K562 (cell line): Measurements from ENCODE around the gene YPEL4. TPM values are rescaled to one million over a fixed set of nuclear protein-coding genes. Genes with fewer than 3 reads are reported as not detected.
A peak's percentile ranks its signal among the peaks of the same experiment; 100 is the strongest.

ENCODE experiments used
- ARID2 ChIP-seq: fragments of 450-650 bp; IDR thresholded peaks from 2 replicates; pipeline ENCODE4 v1.6.1; 2017; ENCODE audit warnings: antibody characterized with exemption, mild to moderate bottlenecking
- ARNT ChIP-seq, 2 experiments: fragments of 450-650 bp; IDR thresholded peaks; 2 replicates each; pipeline ENCODE4 v1.6.1; 2016; ENCODE audit warnings: mild to moderate bottlenecking in 1 of 2
- ASH1L ChIP-seq: fragments of 450-650 bp; IDR thresholded peaks from 2 replicates; pipeline ENCODE4 v1.6.1; 2018; ENCODE audit warnings: borderline replicate concordance, mild to moderate bottlenecking, low read depth; ENCODE audit not compliant: partially characterized antibody
- ETV5 ChIP-seq: sonication (generic); formaldehyde crosslinking; IDR thresholded peaks from 2 replicates; pipeline ENCODE4 v1.4.0; 2020; ENCODE audit warnings: low read depth, mild to moderate bottlenecking, missing genetic modification reagents
- ETV6 ChIP-seq, 3 experiments: fragments of 150-350 bp in 1 of 3; sonication (generic) in 1 of 3; formaldehyde crosslinking in 1 of 3; IDR thresholded peaks; 2 replicates each; pipeline versions ENCODE4 v1.6.1 to v1.8.0; 2014 to 2022; ENCODE audit warnings: borderline replicate concordance in 2 of 3, low read depth in 2 of 3, antibody characterized with exemption in 1 of 3, low read length in 1 of 3, mild to moderate bottlenecking in 1 of 3, missing genetic modification reagents in 1 of 3
- FUS ChIP-seq: fragments of 200-400 bp; formaldehyde crosslinking; optimal IDR thresholded peaks from 2 replicates; pipeline ENCODE3; 2017; ENCODE audit warnings: low read depth, low read length
- HCFC1 ChIP-seq: IDR thresholded peaks from 2 replicates; pipeline ENCODE4 v1.6.1; 2012; ENCODE audit warnings: low read depth, low read length, improper control_type of control experiment
- HDAC2 ChIP-seq: fragments of 450-650 bp; IDR thresholded peaks from 2 replicates; pipeline ENCODE4 v1.6.1; 2016; ENCODE audit warnings: mild to moderate bottlenecking
- HNRNPUL1 ChIP-seq: fragments of 200-400 bp; formaldehyde crosslinking; IDR thresholded peaks from 2 replicates; pipeline ENCODE4 v1.6.1; 2017; ENCODE audit warnings: low read length
- MAFK ChIP-seq: IDR thresholded peaks from 2 replicates; pipeline ENCODE4 v1.6.1; 2011; ENCODE audit warnings: low read length, improper control_type of control experiment
- MCM2 ChIP-seq: fragments of 450-650 bp; IDR thresholded peaks from 2 replicates; pipeline ENCODE4 v1.6.1; 2017; ENCODE audit warnings: low read depth, mild to moderate bottlenecking
- NFIC ChIP-seq: fragments of 450-650 bp; IDR thresholded peaks from 2 replicates; pipeline ENCODE4 v1.6.1; 2017; ENCODE audit warnings: mild to moderate bottlenecking, inconsistent platforms
- NR1H2 ChIP-seq: sonication (generic); formaldehyde crosslinking; IDR thresholded peaks from 2 replicates; pipeline ENCODE4 v1.4.0; 2020; ENCODE audit warnings: mild to moderate bottlenecking, missing genetic modification reagents
- OTX1 ChIP-seq: fragments of 450-650 bp; formaldehyde crosslinking; IDR thresholded peaks from 2 replicates; pipeline ENCODE4 v1.4.0; 2022; ENCODE audit warnings: mild to moderate bottlenecking
- POLR2AphosphoS2 ChIP-seq: IDR thresholded peaks from 2 replicates; pipeline ENCODE4 v1.6.1; 2012; ENCODE audit warnings: low read length, improper control_type of control experiment
- POLR2B ChIP-seq: fragments of 450-650 bp; IDR thresholded peaks from 2 replicates; pipeline ENCODE4 v1.6.1; 2018; ENCODE audit warnings: low read depth; ENCODE audit not compliant: partially characterized antibody
- POLR2G ChIP-seq: fragments of 200-400 bp; formaldehyde crosslinking; IDR thresholded peaks from 2 replicates; pipeline ENCODE4 v1.6.1; 2017; ENCODE audit warnings: low read depth, mild to moderate bottlenecking, antibody characterized with exemption, low read length, moderate library complexity
- POLR2H ChIP-seq: IDR thresholded peaks from 2 replicates; pipeline ENCODE4 v1.6.1; 2016; ENCODE audit warnings: missing genetic modification characterization, low read depth, mild to moderate bottlenecking, control low read depth, missing compliant biosample characterization, moderate library complexity
- SNRNP70 ChIP-seq: fragments of 200-400 bp; formaldehyde crosslinking; optimal IDR thresholded peaks from 2 replicates; pipeline ENCODE3; 2017; ENCODE audit warnings: low read depth, low read length
- SRSF3 ChIP-seq: fragments of 200-400 bp; formaldehyde crosslinking; IDR thresholded peaks from 2 replicates; pipeline ENCODE4 v1.6.1; 2016; ENCODE audit warnings: mild to moderate bottlenecking, low read length, moderate library complexity; ENCODE audit not compliant: insufficient read depth
- ZFPM2 ChIP-seq: fragments of 250-450 bp; sonication (Bioruptor Pico); IDR thresholded peaks from 2 replicates; pipeline ENCODE4 v1.5.1; 2022; ENCODE audit warnings: mild to moderate bottlenecking
- ZKSCAN8 ChIP-seq: fragments of 200-800 bp; sonication (Bioruptor generic); IDR thresholded peaks from 2 replicates; pipeline ENCODE4 v1.6.1; 2016; ENCODE audit warnings: missing genetic modification characterization, missing compliant biosample characterization
- ZNF717 ChIP-seq: fragments of 250-450 bp; sonication (Bioruptor Pico); IDR thresholded peaks from 2 replicates; pipeline ENCODE4 v1.5.0; 2021
- polyA plus RNA-seq, 8 experiments: library from polyadenylated mRNA; depleted of rRNA in 4 of 8; stranded (reverse) in 5 of 8; unstranded in 3 of 8; fragments of >200 nt; fragmentation: Nextera tagmentation in 2 of 8; fragmentation: Illumina TruSeq in 1 of 8; extraction: Ambion mirVana in 2 of 8; extraction: Trizol in 1 of 8; gene quantifications; 2 replicates each; pipeline versions ENCODE4 v1.2.1 to v1.2.3, GENCODE V29; 2011 to 2014; ENCODE audit warnings: inconsistent platforms in 1 of 8, missing spikeins in 1 of 8
- total RNA-seq, 7 experiments: library from RNA; depleted of rRNA in 6 of 7; stranded (reverse); fragments of >200 nt in 6 of 7; fragmentation: Illumina TruSeq in 2 of 7; extraction: Trizol in 2 of 7; gene quantifications; 2 replicates each; pipeline versions ENCODE4 v1.2.1 to v1.2.3, GENCODE V29; 2011 to 2021; ENCODE audit warnings: low replicate concordance in 1 of 7
- TF ChIP-seq, protein P1 (sequence below), 2 experiments: fragments of 150-350 bp in 1 of 2; IDR thresholded peaks; 2 replicates each; pipeline ENCODE4 v1.6.1; 2012 to 2016; ENCODE audit warnings: low read depth in 2 of 2, low read length in 2 of 2, mild to moderate bottlenecking in 1 of 2, moderate library complexity in 1 of 2
- TF ChIP-seq, protein P2 (sequence below): fragments of 450-650 bp; formaldehyde crosslinking; IDR thresholded peaks from 2 replicates; pipeline ENCODE4 v1.4.0; 2020; ENCODE audit warnings: mild to moderate bottlenecking, moderate library complexity

Gene YPEL4
- total and polyA plus RNA-seq, 9 of the 15 experiments (the other 6 are each of a cell fraction or from before 2014, with no cell fraction given), result 0.07 to 1.4 (median 0.40) TPM; not detected in 2

DNA sequence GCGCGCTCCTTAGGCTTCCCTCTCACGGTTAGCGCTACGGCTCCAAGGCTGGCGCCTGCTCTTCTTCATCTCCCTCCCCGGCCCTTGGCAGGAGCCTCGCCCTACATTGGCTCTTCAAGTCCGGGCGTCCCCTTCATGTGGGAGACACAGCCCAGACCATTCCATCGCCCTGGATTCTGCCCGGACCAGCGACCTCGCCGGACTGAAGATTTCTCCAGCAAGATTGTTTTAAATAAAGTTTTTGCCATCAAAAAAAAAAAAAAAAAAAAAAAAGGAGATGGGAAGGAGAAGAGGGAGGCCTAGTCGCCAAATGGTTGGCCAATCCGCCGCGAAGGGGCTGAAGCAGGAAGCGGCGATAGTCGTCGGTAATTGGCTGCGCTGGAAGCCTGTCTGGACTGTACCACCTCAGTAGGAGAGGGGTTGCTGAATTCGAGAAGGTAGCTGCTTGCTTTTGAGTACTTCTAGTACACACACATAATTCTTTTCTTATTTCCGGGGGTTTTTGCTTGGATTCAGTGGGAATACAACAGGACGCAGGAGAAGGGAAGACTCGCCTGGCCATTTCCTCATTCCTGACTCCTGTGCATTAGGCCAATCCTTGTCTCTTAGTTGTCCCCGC is 17.5 kb upstream of the YPEL4 start (continued):
- no peak for TF ChIP-seq ETV6 (IDR thresholded peaks at IDR 0.05; ENCODE audit: borderline replicate concordance in 1 of 2, low read depth in 2 of 2, low read length in 1 of 2)
- no peak for TF ChIP-seq ETV6 (CRISPR knock-in tag; IDR thresholded peaks at IDR 0.05; ENCODE audit: borderline replicate concordance)
- no peak for TF ChIP-seq ZKSCAN8 (CRISPR knock-in tag)
- no peak for TF ChIP-seq ZNF717
- TF ChIP-seq ETV5 (CRISPR knock-in tag), result 0 out of 2 replicates have a peak, but pooled peaks have one; percentile 7
- TF ChIP-seq, protein P1, sequence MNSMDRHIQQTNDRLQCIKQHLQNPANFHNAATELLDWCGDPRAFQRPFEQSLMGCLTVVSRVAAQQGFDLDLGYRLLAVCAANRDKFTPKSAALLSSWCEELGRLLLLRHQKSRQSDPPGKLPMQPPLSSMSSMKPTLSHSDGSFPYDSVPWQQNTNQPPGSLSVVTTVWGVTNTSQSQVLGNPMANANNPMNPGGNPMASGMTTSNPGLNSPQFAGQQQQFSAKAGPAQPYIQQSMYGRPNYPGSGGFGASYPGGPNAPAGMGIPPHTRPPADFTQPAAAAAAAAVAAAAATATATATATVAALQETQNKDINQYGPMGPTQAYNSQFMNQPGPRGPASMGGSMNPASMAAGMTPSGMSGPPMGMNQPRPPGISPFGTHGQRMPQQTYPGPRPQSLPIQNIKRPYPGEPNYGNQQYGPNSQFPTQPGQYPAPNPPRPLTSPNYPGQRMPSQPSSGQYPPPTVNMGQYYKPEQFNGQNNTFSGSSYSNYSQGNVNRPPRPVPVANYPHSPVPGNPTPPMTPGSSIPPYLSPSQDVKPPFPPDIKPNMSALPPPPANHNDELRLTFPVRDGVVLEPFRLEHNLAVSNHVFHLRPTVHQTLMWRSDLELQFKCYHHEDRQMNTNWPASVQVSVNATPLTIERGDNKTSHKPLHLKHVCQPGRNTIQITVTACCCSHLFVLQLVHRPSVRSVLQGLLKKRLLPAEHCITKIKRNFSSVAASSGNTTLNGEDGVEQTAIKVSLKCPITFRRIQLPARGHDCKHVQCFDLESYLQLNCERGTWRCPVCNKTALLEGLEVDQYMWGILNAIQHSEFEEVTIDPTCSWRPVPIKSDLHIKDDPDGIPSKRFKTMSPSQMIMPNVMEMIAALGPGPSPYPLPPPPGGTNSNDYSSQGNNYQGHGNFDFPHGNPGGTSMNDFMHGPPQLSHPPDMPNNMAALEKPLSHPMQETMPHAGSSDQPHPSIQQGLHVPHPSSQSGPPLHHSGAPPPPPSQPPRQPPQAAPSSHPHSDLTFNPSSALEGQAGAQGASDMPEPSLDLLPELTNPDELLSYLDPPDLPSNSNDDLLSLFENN (IDR thresholded peaks at IDR 0.05; ENCODE audit: low read depth in 2 of 2, low read length in 2 of 2), result no peak
- no peak for TF ChIP-seq SNRNP70
- TF ChIP-seq ZFPM2 (CRISPR knock-in tag), result no peak
- TF ChIP-seq HCFC1, result peak; percentile 51; the same call in 1 of the 2 replicates
- peak; percentile 61; the same call in 1 of the 2 replicates for TF ChIP-seq POLR2G
- TF ChIP-seq POLR2B, result no peak
- no peak for TF ChIP-seq MCM2
- TF ChIP-seq POLR2H (tag), result 0 out of 2 replicates have a peak, but pooled peaks have one; percentile 55
- TF ChIP-seq, protein P2, sequence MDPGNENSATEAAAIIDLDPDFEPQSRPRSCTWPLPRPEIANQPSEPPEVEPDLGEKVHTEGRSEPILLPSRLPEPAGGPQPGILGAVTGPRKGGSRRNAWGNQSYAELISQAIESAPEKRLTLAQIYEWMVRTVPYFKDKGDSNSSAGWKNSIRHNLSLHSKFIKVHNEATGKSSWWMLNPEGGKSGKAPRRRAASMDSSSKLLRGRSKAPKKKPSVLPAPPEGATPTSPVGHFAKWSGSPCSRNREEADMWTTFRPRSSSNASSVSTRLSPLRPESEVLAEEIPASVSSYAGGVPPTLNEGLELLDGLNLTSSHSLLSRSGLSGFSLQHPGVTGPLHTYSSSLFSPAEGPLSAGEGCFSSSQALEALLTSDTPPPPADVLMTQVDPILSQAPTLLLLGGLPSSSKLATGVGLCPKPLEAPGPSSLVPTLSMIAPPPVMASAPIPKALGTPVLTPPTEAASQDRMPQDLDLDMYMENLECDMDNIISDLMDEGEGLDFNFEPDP, result no peak
- TF ChIP-seq OTX1, result 0 out of 2 replicates have a peak, but pooled peaks have one; percentile 85
- no peak for TF ChIP-seq NFIC
- TF ChIP-seq ARNT (IDR thresholded peaks at IDR 0.05), result peak; percentile 83 to 84
- no peak for TF ChIP-seq HDAC2
- no peak for TF ChIP-seq FUS
- no peak for TF ChIP-seq HNRNPUL1
- no peak for TF ChIP-seq POLR2AphosphoS2
- no peak for TF ChIP-seq SRSF3
- TF ChIP-seq ARID2, result no peak
- peak; percentile 79; the same call in 1 of the 2 replicates for TF ChIP-seq NR1H2 (CRISPR knock-in tag)
- TF ChIP-seq MAFK, result no peak
- peak; percentile 95 for TF ChIP-seq ASH1L
